HG02973 (cell line): ENCODE results near the gene GPR37.

Source experiments
- ATAC-seq: cut with Tn5 transposase; IDR thresholded peaks from one replicate; pipeline ENCODE4 v1.9.1; 2021; ENCODE audit warnings: moderate library complexity; ENCODE audit not compliant: unreplicated experiment

GPR37 gene

DNA sequence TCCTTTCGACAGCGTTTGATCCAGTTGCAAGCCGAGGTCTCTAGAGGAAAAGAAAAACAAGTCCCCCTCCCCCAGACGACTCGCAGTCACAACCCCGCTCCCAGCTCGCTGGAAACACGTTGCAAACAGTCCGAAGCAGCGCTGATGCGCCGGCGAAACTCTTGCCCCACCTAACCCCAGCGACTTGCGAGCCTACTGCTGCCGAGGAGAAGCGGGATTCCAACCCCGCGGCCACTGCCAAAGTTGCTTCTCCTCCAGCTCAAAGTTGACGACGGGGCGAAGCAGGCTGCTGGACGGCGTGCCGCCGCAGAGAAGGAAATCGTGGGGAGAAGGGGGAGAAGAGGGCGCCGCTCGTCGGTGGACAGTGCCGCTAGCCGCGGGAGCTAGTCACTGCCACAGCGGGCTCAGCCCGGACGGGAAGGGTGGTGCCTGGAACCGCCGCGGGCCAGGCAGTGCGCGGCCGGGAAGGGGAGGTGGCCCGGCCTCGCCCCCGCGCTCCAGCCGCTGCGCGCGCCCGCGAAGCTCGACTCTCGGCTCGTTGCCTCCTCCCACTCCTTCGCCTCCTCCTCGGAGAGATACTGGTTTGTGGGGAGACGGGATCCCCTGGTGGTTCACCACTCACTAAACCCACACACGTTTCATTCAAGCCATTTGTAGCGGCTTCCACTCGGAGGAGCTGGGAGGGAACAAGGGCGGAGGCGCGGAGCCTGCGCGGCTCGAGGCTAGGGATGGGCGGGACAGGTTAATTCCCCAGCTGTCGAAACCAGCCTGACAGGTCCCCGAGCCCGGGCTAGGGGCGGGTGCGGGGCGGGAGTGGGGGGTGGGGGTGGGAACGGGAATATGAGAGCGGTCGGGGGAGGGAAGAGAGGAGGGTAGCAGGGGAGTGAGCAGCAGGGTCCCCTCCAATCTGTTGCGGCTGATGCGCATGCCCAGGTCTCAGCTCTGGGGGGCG is at the start of gene GPR37:
GPR37 (minus strand) TSS at position 392 of the 952 bp plus-strand sequence. CDS start 816 bp downstream, outside the sequence.
- peak; percentile 77 for ATAC-seq

GRCh38 chr7:124813994-124814798 is 48.6 kb upstream of the GPR37 start:
- no peak for ATAC-seq

DNA sequence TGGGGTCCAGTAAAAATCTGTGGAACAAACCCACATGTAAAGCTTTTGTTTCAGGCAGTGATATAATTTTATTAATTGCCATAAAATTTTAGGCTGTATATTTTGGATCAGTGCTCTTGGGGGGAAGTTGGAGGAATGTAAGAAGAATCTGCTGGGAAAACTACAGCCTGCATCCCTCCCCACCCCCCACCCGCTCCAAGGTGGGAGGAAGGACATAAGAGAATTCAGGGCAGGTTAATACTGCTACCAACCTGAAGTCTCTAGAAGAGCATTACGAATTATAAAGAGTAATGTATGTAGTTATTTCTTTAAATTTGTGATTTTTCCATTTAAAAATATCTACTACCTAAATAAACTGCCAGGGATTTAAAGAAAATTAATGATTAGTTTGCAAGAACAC is 47.2 kb upstream of the GPR37 start:
- ATAC-seq: no peak

- no peak for ATAC-seq
Measured at GRCh38 chr7:124811341-124811740, 45.7 kb upstream of the GPR37 start.

DNA sequence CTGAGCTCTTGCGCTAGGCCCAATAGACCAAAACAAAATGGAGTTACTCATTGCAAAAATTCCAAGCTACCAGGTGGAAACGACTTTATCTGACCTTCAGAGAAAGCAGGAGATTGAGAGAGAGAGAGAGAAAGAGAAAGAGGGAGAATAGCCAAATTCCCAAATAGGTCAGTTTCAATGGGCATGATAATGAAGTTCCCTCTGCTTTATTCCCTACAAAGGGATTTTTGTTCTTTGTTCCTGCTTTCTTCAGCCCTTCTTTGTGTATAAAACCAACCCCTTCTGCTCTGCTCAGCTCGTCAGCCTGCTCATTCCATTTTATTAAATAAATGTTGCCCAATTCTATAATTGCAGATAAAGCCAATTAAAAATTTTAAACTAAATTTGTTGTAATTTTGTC is 45.0 kb upstream of the GPR37 start:
- no peak for ATAC-seq

DNA sequence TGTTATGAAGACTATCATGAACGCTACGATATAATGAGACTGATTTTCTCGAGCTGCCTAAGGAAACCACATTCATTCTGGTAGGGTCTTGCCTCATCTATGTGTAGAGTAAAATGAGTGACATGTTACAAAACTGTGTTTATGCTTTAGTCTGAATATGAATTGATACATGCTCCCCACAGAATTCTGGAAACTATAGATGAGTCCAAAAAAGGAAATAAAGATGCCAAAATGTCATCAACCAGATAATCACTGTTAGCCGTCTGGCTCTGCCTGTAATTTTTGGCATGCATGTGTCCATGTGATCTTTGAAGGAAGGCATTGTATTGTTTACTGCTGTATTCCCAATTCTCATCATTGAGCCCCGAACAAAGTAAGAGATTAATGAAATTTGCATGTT is 42.6 kb upstream of the GPR37 start:
- ATAC-seq: no peak

- no peak for ATAC-seq
Measured at GRCh38 chr7:124801330-124801895, 35.8 kb upstream of the GPR37 start.

GRCh38 chr7:124800386-124800785 is 34.8 kb upstream of the GPR37 start:
- ATAC-seq: no peak

- ATAC-seq: no peak
Measured at GRCh38 chr7:124799448-124799847, 33.9 kb upstream of the GPR37 start.

DNA sequence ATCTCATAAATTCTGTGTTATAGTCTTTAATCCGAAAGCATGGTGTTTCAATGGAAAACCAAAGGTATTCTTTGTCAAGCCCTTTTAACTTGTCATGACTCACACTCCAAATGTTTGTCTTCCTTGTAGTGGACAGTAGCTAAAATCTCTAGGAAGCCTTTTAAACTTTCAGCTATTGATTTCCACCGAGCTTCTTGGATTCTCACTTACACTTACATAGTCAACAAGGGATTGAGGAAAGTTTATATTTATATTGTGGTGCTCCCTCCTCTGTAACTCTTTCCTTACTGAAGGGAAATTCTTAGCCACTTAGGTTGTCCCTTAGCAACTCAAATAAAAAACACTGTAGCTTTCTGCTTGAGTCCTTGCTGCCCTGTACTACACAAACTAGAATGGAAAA is 31.2 kb upstream of the GPR37 start:
- ATAC-seq: no peak

DNA sequence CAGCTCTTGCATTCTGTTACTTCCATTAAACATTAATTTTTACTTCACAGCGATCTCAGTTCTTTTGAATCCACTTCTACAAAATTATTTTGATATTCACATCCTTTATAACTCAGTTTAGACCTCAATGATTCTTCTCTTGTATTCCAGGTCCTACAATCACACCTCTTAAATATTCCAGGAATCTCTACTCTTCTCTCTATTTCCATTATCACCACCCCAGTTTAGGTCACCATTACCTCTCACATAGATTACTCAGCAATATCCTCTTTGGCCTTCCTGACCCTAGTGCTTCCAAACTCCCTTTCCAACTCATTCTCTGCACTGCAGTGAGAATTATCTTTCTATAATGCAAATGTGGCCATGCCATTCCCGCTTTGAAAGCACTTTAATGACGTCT is 27.1 kb upstream of the GPR37 start:
- ATAC-seq: no peak

DNA sequence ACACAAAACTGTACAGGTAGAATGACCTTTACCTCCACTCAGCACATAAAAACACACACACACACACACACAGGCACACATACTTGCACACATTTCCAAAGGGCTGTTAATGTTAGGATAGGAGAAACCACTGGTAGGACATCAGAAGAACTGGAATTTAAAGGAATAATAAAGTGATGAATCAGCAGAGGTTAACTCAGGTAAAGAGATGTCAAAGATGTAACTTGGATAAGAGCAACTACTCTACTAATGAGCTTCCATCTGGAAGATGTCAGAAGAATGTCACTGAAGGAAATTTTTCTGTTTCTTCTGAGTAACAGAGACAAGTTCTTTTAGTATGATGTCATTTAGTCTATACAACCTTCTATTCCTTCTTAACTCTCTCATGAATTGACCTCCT is 26.4 kb upstream of the GPR37 start:
- ATAC-seq: no peak

GRCh38 chr7:124791426-124791825 is 25.8 kb upstream of the GPR37 start:
- ATAC-seq: no peak

GRCh38 chr7:124790645-124791044 is 25.1 kb upstream of the GPR37 start:
- no peak for ATAC-seq

GRCh38 chr7:124785994-124786393 is 20.4 kb upstream of the GPR37 start:
- ATAC-seq: no peak

GRCh38 chr7:124784879-124785818 is 19.6 kb upstream of the GPR37 start:
- ATAC-seq: peak; percentile 93

DNA sequence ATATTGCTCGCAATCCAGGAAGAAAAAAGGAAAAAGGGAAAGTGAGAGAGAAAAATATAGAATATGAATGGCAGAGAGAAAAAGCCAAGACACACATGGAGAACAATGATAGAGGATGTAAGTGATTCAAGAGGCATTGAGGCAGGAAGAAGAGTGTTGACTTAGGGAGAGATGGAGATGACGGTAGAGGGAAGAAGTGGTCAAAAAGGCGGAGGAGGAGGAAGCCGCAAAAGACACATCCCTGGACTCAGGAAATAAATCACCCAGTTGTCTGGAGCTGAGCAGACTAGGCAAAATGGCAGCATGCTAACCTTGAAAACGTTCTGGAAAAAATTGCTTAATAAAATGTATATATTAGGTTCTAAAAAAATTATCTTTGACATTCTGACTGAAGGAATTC is 17.7 kb upstream of the GPR37 start:
- ATAC-seq: no peak

DNA sequence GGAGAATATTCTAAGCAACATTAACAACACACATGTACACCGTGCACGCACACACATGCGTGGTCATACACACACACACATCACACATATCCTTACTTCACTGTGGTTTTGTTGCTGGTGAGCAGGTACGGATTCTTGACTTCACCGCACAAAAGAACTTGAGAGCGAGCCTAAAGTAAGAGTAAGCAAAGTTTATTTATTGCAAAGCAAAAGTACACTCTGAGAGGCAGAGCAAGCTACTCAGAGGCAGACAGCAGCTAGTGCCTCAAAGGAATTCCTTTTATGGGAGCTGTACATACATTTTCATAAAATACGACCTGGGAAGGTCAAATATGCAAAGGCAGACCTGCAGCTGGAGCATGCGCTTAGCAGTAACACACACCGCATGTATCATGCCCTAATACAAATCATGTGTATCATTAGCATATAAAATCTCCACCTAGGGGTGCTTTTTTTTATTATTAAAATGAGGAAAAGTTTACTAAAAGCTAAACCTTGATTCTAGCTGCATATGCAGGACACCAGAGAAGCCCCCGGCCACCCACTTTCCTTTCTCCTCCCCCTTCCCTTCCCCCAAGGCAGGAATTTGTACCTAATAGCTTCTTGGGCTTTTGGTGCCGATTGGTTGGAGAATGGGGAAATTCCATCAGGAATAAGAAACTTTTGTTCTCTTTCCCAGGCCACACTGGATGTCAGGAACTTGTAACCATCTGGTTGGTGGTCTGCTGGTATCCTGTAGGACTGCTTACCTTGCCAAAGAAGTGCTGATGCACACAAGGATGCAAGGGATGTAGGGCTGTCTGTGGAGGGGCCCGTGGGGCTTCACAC is 16.5 kb upstream of the GPR37 start:
- no peak for ATAC-seq

- no peak for ATAC-seq
Measured at GRCh38 chr7:124781418-124781817, 15.8 kb upstream of the GPR37 start.

DNA sequence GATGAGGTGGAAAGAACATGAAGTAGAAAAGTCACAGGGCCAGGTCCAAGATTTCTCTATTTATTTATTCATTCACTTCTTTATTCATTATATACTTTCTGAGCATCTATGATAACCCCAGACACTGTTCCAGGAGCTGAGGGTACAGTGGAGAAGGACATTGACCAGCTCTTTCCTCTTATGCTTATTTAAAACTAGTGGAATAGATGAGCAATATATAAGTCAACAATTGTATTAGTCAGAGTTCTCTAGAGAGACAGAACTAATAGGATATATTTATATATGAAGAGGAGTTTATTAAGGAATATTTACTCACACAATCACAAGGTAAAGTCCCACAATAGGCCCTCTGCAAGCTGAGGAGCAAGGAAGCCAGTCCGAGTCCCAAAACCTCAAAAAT is 15.0 kb upstream of the GPR37 start:
- no peak for ATAC-seq
